DMS53 (cell line): Measurements from ENCODE around the gene PLCB1.

Experiments used
- DNase-seq: peaks from one replicate; lab custom pipeline; 2025; lab: John Stamatoyannopoulos, UW

Gene PLCB1

DNA sequence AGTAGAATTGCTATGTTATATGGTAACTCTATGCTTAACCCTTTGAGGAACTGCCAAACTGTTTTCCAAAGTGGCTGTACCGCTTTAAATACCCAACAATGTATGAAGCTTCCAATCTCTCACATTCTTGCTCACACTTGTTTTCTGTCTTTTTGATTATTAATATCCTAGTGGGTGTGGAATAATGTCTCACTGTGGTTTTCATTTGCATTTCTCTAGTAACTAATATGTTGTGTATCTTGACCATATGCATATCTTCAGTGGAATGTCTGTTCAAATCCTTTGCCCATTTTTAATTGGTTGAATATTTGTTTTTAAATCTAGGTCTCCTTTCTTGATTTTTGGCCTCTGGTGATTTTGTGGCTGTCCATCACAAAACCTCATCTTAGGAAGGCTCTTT, 759.0 kb downstream of the PLCB1 start:
- DNase-seq = no peak

DNA sequence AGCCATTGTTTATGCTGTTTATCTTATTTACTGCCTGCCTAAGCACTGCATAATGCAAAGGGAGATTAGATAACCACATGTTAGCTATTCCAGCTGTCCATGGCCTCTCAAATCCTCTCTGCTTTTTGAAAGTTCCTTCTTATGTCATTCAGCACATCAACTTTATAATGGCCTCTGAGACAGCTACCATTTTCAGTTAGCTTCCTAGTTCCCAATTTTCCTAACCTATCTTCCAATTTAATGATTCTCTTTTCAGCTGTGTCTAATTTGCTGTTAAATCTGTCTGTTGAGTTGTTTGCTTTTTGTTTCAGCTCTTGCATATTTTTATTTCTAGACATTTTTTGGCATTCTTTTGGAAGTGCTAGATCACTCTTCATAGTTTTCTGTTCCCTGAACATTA, 763.4 kb downstream of the PLCB1 start:
- DNase-seq = peak; percentile 15

DNA sequence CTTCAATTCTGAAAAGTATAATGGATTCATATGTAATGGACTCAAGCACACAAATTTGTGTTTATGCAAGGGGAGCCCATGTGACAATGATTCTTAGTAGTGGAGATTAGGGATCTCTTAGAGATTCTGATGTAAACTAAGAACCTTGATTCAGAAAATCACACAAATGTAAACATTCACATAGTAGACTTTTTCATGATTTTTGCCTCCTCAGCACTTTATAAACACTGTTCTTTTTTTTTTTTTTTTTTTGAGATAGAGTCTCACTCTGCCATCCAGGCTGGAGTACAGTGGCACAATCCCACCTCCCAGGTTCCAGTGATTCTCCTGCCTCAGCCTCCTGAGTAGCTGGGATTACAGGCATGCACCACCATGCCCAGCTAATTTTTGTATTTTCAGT, 766.8 kb downstream of the PLCB1 start:
- DNase-seq = no peak

DNA sequence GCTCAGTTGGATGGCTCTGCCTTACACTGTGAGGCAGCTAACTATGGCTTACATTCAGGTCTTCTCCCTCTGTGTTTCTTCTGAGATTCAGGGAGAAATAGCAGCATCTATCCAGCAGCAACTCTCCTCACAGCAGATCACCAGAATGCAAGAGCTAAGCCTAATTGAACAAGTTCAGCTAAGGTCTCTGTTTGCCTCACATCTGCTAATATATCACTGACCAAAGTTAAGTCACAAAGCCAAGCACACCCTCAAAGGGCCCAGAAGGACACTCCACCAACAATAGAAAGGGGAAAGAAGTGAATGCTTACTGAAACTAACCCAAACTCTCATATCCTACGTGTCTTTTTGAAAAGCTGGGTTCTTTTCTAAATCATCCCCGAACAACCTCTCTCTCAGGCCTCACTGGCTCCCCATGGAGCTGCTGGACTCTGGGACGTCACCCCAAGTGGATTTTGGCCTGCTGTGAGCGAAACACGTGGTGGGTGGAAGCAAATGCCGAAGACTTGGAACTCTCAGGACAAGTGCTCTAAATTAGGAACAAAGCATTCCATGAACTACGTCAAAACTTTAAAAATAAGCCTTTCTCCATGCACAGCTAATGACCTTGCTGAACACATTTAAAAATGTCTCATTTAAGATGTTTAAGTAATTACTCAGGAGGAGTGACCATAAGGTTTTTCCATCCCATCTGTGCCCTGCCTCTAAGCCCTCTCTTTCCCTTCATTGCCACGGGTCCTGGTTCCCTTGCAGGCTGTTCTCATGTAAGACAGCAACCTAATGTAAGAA, 769.4 kb downstream of the PLCB1 start:
- no peak for DNase-seq

DNA sequence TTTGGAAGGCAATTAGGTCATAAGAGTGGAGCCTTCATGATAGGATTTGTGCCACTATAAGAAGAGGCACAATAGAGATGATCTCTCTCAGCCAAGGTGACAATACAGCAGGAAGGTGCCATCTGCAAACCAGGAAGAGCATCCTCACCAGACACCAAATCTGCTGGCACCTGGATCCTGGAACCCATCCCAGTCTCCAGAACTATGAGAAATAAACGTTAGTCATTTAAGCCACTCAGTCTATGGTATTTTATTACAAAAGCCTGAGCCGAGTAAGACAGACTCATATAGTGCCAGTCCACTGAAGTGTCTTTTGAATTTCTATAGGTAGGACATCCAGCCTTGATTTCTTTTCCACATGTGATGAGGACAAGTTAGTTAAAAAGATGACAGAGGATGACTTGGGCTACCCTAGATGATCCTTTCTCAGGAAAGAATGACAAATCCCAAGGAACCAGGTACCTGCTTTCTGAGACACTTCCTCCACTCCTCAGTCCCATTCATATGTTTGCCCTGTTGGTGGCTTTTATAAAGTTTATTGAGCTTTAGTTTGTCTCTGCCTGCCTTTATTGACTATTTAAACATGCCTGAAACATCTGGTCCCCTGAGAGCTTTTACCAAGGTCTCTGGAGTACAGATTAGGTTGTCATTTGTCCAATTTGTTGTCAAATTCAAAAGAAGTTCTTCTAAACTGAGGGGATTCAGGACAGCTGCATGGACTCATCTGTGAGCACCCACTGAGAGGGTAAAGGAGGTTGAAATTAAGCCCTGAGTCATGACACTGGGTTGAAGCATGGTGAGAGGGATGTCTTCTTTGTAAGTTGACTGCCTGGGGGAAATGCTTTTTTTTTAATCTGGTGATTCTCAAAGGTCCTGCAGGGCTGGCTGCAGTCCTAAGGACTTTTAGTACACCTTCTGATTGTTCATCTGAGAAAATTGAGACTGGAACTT, 771.9 kb downstream of the PLCB1 start:
- no peak for DNase-seq

DNA sequence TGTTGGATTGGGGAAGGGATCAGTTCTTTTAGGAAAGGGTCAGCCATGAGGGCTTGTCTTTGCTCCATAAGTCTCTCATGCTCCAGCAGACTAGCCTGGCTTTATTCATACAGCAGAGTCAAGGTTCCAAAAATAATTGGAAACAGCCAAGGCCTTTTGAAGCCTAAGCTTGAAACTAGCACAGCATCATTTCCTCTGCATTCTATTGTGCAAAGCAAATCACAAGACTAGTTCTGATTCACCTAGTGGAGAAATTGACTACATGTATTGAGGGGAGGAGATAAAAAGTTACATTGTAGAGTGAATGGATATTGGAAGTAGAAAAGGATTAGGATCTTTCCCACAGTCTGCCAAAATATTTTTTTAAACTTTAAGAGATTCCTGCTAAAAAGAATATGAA, 777.5 kb downstream of the PLCB1 start:
- no peak for DNase-seq

DNA sequence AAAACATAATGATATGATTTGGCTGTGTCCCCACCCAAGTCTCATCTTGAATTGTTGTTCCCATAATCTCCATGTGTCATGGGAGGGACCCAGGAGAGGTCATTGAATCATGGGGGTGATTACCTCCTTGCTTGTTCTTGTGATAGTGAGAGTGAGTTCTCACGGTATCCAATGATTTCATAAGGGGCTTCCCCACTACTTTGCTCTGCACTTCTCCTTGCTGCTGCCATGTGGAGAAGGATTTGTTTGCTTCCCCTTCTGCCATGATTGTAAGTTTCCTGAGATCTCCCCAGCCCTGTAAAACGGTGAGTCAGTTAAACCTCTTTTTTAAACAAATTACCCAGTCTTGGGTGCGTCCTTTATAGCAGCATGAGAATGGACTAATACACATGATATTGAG, 780.0 kb downstream of the PLCB1 start:
- DNase-seq = no peak

DNA sequence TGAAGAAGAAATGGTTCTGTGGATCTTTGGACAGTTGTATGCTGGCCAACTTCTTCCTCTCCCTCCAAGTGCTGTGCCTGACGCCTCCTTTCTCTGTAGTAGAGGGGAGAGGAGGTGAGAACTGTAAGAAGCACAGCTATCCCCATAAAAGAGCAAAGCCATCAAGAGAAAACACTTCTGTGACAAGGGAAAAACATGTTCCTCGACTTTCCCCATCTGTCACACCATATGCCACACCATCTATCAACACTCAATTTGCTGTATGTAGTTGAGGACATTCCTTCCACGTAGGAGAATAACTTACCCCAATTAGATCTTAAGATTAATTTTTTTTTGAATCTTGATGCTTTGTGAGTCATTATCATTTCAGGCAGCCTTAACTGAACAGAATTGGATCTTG, 780.7 kb downstream of the PLCB1 start:
- DNase-seq = no peak

DNA sequence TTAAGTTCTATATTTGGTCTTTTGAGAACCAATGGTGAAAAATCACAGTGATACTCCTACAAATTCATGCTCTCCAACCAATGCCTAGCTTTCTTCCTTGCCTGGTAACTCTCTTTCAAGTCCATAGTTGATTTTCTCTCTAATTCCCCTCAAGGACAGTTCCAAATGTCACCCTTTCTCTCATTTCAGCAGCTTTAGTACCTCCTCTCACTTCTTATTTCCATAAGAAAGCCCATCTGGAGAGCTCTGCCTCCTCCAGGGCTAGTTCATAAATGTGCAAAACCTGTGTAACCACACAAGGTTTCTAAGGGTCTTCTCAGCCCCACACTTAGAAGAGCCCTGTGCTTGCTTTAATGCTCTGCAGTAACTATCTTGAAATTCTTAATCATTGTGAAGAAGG, 781.4 kb downstream of the PLCB1 start:
- DNase-seq = no peak

DNA sequence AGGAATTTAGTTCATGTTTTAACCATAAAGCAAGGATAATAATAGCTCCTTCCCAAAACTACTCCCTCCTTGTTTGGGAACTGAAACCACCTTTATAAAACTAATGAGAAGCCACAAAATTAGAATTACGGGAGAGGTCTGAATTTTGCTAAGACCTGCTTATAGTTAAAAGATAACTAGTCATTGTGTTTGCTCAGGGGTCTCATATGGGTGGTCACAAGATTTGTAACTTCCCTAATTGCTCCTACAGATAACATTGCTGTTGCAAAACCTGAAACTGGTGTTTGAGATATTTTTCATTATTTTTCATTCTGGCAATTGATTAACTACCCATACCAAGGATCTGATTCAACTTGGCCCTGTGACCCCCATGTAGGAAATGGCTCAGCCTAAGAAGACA, 782.4 kb downstream of the PLCB1 start:
- DNase-seq = no peak

DNA sequence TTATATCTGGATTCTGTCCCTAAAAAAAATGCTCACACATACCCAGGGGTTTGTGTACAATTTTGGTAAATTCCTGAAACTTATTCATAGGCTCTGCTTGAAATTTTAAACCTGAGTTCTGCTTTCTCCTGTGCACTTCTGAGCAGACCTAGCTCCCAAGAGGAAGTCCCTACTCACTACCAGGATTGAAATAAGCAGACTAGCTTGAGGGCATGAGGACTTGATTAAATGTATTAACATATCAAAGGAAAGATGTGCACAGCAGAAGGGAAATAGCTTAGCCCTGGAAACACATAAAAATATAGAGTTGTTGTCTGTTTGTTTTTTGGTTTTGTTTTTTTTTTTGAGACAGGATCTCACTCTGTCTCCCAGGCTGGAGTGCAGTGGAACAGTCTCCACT, 785.0 kb downstream of the PLCB1 start:
- no peak for DNase-seq

DNA sequence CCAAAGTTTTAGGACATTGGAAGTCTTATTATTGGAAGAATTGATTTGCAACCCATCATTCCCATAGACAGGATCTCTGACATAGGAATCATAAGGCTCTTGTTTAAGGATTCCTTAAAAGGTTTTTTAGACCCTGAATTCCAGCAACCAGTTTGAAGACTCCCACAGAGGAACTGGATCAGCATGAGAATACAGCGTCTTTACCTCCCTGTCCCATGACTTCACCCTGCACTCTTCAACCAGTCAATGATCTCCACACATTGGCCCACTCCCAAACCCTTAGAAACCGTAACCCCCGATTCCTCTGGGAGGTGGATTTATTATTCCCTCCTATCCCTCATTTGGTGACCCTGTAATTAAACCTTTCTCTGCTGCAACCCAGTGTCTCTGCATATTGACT, 786.1 kb downstream of the PLCB1 start:
- no peak for DNase-seq

DNA sequence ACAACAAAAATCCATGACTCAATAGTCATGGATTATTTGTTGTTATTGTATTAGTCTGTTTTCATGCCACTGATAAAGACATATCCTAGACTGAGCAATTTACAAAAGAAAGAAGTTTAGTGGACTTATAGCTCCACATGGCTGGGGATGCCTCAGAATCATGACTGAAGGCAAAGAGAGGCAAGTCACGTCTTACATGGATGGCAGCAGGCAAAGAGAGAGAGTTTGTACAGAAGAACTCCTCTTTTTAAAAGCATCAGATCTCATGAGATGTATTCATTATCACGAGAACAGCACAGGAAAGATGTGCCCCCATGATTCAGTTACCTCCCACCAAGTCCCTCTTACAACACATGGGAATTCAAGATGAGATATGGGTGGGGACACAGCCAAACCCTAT, 792.5 kb downstream of the PLCB1 start:
- DNase-seq = no peak

DNA sequence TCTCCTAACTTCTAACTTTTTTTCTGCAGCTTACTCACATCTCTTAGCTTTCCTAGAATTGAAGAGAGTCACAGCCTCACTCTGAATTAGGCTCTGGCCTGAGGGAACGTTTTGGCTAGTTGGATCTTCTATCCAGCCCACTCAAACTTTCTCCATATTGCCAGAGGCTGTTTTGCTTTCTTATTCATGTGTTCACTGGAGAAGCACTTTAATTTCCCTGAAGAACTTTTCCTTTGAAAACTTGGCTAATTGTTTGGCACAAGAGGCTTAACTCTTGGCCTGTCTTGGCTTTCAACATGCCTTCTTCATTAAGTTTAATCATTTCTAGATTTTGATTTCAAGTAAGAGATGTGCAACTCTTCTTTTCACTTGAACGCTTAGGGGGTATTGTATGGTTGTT, 798.7 kb downstream of the PLCB1 start:
- no peak for DNase-seq

DNA sequence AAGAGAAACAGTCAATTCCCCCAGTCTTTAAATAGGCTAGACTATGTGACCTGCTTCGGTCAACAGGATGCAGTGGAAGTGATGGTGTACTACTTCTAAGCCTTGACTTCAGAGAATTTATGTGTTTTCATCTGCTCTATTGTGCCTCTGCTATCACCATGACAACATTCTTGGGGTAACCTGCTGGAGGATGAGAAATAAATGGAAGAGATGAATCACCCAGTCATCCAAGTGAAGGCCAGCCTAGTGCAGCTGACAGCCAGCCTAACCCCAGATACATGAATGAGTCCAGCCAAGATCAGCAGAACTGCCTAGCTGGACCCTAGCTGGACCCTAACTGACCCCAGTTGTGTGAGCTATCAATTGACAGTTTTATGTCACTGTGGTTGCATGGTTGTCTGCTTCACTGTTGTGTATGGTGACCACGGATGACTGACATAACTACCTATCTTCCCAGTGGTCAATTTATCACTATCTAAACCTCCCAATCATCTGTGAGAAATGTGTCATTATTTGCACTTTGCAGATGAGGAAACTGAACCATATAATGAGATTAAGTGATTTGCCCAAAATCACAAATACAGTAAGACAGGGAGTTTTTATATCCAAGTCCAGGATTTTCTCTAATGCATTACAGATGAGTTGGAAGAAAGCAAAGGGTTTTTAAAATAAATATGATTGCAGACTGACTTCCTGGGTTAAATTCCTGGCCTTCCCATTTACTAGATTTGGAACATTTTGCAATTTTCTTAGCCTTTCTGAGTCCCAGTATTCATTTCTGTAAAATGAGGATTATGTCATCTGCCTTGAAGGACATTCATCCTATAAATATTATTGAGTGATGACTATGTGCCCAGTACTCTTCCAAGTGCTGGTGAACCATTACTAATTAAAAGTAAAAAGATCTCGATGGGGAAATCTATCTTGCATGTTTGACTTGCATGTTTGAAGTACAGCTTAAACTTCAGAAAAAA, 800.4 kb downstream of the PLCB1 start:
- DNase-seq = peak; percentile 12

DNA sequence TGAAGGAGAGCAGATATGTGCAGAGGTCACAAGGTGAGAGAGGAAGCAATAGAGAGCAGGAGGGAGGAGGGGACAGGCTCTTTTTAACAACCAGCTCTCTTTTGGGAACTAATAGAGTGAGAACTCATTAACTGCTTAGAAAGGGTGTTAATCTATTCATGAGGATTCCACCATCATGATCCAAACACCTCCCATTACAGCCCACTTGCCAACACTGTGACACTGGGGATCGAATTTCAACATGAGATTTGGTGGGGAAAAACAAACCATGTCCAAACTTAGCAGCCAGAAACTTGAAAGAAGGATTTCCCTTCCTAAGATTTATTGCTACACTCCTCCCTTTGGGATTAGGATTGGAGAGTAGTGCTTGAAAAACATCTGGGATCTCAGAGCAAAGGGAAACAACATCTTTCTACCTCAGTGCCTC, 801.3 kb downstream of the PLCB1 start:
- DNase-seq = no peak

DNA sequence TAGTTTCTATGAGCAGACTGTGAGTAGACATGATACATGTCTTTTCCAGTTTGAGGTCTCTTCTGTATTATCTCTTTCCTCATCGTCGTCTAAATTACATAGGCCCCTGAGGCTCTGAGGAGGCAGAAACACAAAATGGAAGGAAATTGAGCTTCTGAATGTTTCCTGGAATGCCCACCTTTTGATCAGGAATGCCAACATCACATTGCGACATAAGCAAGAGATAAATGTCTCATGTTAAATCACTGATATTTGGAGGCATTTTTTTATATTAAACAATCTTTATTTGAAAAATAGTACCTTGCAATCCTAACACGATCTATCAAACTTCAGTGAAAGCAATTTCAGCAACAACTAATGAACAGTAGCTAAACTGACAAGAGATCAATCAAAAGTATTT, 802.3 kb downstream of the PLCB1 start:
- no peak for DNase-seq
